ENCODE measurements around the gene SPO11.

DNA sequence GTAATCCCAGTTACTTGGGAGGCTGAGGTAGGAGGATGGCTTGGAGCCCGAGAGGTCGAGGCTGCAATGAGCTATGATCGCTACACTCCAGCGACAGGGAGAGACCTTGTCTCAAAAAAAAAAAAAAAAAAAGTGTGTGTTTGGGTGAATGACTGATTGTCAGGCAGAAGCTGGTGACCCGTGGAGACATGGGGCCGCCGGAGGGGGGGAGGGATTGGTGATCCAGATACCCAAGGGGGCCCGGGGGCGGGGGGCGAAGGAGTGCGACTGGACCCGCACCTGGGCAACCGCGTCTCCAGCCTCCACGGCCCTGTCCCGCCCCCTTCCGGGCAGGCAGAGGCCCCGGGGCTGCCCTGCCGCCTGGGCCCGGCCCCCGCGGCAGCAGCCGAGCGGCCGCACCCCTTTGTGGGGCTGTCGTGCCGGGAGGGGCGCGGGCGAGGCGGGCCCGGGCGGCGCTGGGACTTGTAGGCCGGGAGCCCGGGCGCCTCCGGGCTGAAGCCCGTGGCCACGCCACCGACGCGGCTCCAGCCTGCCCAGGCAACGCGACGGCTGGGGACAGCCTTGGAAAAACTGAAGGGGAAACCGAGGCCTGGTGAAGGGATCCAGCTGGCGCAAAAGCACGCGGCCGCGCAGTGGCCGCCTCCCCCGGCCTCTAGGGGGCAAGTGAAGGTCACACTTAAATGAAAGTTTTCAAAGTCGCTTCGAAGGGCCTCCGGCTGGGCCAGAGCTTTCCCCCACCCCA is 59.5 kb downstream of the SPO11 start:
- TF ChIP-seq, protein P1, sequence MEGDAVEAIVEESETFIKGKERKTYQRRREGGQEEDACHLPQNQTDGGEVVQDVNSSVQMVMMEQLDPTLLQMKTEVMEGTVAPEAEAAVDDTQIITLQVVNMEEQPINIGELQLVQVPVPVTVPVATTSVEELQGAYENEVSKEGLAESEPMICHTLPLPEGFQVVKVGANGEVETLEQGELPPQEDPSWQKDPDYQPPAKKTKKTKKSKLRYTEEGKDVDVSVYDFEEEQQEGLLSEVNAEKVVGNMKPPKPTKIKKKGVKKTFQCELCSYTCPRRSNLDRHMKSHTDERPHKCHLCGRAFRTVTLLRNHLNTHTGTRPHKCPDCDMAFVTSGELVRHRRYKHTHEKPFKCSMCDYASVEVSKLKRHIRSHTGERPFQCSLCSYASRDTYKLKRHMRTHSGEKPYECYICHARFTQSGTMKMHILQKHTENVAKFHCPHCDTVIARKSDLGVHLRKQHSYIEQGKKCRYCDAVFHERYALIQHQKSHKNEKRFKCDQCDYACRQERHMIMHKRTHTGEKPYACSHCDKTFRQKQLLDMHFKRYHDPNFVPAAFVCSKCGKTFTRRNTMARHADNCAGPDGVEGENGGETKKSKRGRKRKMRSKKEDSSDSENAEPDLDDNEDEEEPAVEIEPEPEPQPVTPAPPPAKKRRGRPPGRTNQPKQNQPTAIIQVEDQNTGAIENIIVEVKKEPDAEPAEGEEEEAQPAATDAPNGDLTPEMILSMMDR (conservative IDR thresholded peaks at IDR 0.05) = no peak
- no peak for TF ChIP-seq EZH2 (IDR thresholded peaks at IDR 0.05; ENCODE audit: low read depth)
